HepG2 (cell line): ENCODE results near the gene FSD1. TPM values are rescaled to one million over a fixed set of nuclear protein-coding genes. Genes with fewer than 3 reads are reported as not detected.

ENCODE experiments used
- AGO2 ChIP-seq: fragments of 200-400 bp; formaldehyde crosslinking; optimal IDR thresholded peaks from 2 replicates; pipeline ENCODE3; 2017; ENCODE audit warnings: mild to moderate bottlenecking, low read depth, low read length, moderate library complexity
- HNRNPLL ChIP-seq: fragments of 200-400 bp; formaldehyde crosslinking; IDR thresholded peaks from 2 replicates; pipeline ENCODE4 v1.6.1; 2017; ENCODE audit warnings: mild to moderate bottlenecking, low read depth, low read length; ENCODE audit not compliant: poor library complexity, severe bottlenecking
- HOXA7 ChIP-seq: sonication (generic); formaldehyde crosslinking; IDR thresholded peaks from 2 replicates; pipeline ENCODE4 v1.8.1; 2022; ENCODE audit warnings: mild to moderate bottlenecking, missing genetic modification reagents, moderate library complexity
- NAIF1 ChIP-seq: sonication (generic); formaldehyde crosslinking; IDR thresholded peaks from 2 replicates; pipeline ENCODE4 v1.5.0; 2020; ENCODE audit warnings: mild to moderate bottlenecking, missing genetic modification reagents, borderline replicate concordance
- NFYC ChIP-seq: IDR thresholded peaks from 2 replicates; pipeline ENCODE4 v1.6.1; 2016; ENCODE audit warnings: missing genetic modification reagents, missing compliant biosample characterization
- RAD21 ChIP-seq: fragments of 450-650 bp; formaldehyde crosslinking; IDR thresholded peaks from 2 replicates; pipeline ENCODE4 v1.5.0; 2020; ENCODE audit warnings: mild to moderate bottlenecking
- SMC3 ChIP-seq: IDR thresholded peaks from 2 replicates; pipeline ENCODE4 v1.6.1; 2011; ENCODE audit warnings: low read length, improper control_type of control experiment
- STAT6 ChIP-seq: sonication (generic); formaldehyde crosslinking; IDR thresholded peaks from 2 replicates; pipeline ENCODE4 v1.4.0; 2020; ENCODE audit warnings: missing genetic modification reagents, mild to moderate bottlenecking, borderline replicate concordance
- ZBTB3 ChIP-seq: sonication (generic); formaldehyde crosslinking; IDR thresholded peaks from 2 replicates; pipeline ENCODE4 v1.4.0; 2020; ENCODE audit warnings: low read depth, mild to moderate bottlenecking, moderate library complexity, missing genetic modification reagents, borderline replicate concordance
- ZNF253 ChIP-seq: sonication (generic); formaldehyde crosslinking; IDR thresholded peaks from 2 replicates; pipeline ENCODE4 v1.8.0; 2022; ENCODE audit warnings: mild to moderate bottlenecking, missing genetic modification reagents, borderline replicate concordance
- ZNF572 ChIP-seq: sonication (generic); formaldehyde crosslinking; IDR thresholded peaks from 2 replicates; pipeline ENCODE4 v1.5.1; 2020; ENCODE audit warnings: mild to moderate bottlenecking, missing genetic modification reagents
- polyA plus RNA-seq, 8 experiments: library from polyadenylated mRNA; depleted of rRNA in 3 of 8; stranded (reverse) in 7 of 8; unstranded in 1 of 8; fragments of >200 nt; fragmentation: Illumina TruSeq in 4 of 8; extraction: Trizol in 4 of 8; gene quantifications; 2 replicates each; pipeline versions ENCODE4 v1.2.1 to v1.2.3, GENCODE V29; 2011 to 2016; ENCODE audit warnings: low read depth in 4 of 8, missing spikeins in 1 of 8, mixed read lengths in 1 of 8; ENCODE audit not compliant: insufficient read depth in 1 of 8
- total RNA-seq, 5 experiments: library from RNA; depleted of rRNA; stranded (reverse); fragments of >200 nt; fragmentation: Illumina TruSeq; extraction: Trizol; gene quantifications; 2 replicates each; pipeline ENCODE4 v1.2.3, GENCODE V29; 2016; ENCODE audit warnings: low read depth in 1 of 5

Gene FSD1
- total and polyA plus RNA-seq, 2 of the 13 experiments (the other 11 are each of a cell fraction or from before 2014, with no cell fraction given) = 0.29 to 0.66 TPM

DNA sequence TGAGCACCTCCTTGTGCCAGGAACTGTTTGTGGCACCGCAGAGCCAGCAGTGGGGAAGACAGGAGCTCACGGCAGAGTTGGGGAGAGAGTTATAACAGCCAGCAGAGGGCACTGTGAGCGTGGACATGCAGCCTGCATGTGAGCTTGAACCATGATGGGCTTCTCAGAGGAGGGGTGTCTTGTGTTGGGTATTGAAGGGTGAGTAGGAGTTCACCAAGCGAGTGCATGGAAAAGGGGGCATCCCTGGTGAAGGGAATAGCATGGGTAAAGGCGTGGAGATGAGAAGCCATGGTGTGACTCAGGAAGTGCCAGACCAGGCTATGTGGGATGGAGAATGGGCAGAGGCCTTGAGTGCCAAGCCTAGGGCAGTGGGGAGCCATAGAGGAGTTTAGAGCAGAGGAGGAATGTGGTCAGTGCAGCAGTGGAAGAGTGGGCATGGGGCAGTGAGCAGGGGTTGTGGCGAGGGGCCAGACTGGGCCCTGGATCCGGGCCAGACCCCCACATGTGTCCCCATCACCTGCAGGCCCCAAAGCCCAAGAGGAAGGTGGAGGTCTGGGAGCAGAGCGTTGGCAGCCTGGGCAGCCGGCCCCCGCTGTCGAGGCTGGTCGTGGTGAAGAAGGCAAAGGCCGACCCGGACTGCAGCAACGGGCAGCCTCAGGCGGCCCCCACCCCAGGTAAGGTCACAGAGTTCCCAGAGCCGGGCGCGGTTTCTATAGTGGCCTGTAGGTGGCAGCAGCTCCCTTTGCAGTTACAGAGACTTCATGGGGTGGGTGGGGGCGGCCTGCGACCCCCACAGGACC, 37.1 kb upstream of the FSD1 start (continued):
- no peak for TF ChIP-seq ZBTB3 (CRISPR knock-in tag)
- no peak for TF ChIP-seq NAIF1 (CRISPR knock-in tag)
- TF ChIP-seq RAD21 (CRISPR knock-in tag) = peak; percentile 72
- TF ChIP-seq AGO2 = peak; percentile 62
- TF ChIP-seq NFYC (CRISPR knock-in tag) = peak; percentile 8; the same call in 1 of the 2 replicates
- TF ChIP-seq HNRNPLL = no peak
- TF ChIP-seq ZNF253 = no peak
- TF ChIP-seq SMC3 = peak; percentile 89
- TF ChIP-seq HOXA7 (CRISPR knock-in tag) = no peak
- TF ChIP-seq ZNF572 (CRISPR knock-in tag) = peak; percentile 58; the same call in 1 of the 2 replicates
- no peak for TF ChIP-seq STAT6 (CRISPR knock-in tag)
- TF ChIP-seq, all 625 proteins: peak for 34
